NT2/D1 (cell line): ENCODE measurements around the gene KRTAP2-1.

Source experiments
- SUZ12 ChIP-seq: IDR thresholded peaks from 2 replicates; pipeline ENCODE4 v1.6.1; 2011; ENCODE audit not compliant: insufficient read length, insufficient read depth; ENCODE audit errors: extremely low read depth
- YY1 ChIP-seq: IDR thresholded peaks from 2 replicates; pipeline ENCODE4 v1.6.1; 2011; ENCODE audit not compliant: insufficient read length, insufficient read depth
- ZNF274 ChIP-seq: IDR thresholded peaks from 2 replicates; pipeline ENCODE4 v1.6.1; 2011; ENCODE audit warnings: mild to moderate bottlenecking, low read depth, low read length

DNA sequence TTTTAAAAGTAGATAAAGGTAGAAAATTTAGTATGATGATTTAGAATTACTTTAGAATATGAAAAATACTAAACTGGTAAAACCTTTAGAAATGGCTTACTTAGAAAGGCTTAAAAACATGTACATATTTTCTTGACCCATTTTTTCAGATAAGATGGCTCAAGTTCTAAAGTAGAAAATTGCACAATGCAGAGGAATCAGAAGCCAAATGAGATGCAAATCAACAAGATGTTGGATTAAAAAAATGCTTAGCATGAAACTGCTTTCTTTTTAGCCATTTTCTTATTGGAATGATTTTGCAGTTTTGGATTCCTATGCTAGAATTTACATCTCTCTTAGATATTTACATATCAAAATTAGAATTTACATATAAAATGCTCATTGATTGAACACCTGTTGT lies 36.7 kb downstream of the KRTAP2-1 start:
- TF ChIP-seq ZNF274, result no peak
- TF ChIP-seq SUZ12, result no peak
- no peak for TF ChIP-seq YY1
